AG08396 (cell line): ENCODE data around the gene MLLT11.
A peak's percentile ranks its signal among the peaks of the same experiment; 100 is the strongest.

Experiments used
- DNase-seq: peaks from one replicate; pipeline ENCODE4 v3.0.0; 2012; ENCODE audit warnings: low spot score, mixed read lengths

MLLT11 gene, protein sequence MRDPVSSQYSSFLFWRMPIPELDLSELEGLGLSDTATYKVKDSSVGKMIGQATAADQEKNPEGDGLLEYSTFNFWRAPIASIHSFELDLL

DNA sequence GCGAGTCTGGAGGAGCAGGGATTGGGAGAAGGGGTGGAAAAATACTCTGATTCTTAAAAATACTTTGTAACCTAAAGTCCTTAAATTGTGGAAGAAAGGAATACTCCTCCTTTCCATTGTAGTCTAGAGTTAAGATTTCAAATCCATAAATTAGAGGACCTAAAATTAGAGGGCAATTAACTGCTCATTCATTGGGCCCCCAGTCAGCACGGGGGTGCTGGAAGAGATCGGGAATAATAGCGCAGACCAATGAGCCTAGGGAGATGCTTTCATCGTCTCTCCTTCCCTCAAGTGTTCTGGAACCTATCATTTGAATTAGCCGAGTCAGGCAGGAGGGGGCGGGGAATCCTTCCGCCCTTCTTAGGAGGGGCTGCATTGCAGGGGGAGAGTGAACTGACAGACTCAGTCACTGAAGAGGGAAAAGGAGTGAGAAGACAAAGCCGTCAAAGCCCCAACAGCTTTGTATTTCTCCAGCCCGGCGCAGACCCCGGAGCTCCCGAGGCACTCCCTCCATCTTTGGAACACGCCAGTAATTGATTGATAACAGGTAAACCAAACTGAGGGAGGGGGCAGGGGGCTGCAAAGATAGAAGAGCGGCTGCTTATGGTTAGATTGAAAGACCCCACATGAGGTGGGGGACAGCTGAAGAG is at the start of gene MLLT11:
TSS of gene MLLT11 (plus strand) at position 391 of the 650 bp plus-strand sequence. CDS start 6,828 bp downstream, outside the sequence.
- DNase-seq = peak; percentile 59

GRCh38 chr1:151011154-151011850 is 48.9 kb upstream of the MLLT11 start:
- DNase-seq = no peak

- DNase-seq = no peak
These were observed 47.3 kb upstream of the MLLT11 start for GRCh38 chr1:151012684-151013471.

GRCh38 chr1:151013518-151013917 is 46.7 kb upstream of the MLLT11 start:
- no peak for DNase-seq

- DNase-seq = peak; percentile 79
These were observed 35.6 kb upstream of the MLLT11 start for GRCh38 chr1:151024540-151025146.

DNA sequence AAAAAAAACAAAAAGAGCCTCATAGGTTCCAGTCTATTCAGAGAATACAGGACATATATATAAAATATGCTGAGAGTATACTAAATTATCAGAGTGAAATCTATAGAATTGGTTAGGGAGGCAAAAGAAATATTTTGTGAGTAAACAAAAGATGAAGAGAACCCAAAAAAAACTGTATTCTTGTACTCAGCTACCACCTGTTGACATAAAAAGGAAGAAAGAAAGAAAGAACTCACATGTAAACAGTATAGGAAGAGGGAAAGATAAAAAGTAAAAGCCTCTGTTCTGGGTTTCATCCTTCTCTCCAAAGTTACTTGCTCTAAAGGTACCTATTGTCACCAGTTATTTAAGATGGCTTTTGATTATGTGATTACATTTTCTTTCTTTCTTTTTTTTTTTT is 33.7 kb upstream of the MLLT11 start:
- no peak for DNase-seq

DNA sequence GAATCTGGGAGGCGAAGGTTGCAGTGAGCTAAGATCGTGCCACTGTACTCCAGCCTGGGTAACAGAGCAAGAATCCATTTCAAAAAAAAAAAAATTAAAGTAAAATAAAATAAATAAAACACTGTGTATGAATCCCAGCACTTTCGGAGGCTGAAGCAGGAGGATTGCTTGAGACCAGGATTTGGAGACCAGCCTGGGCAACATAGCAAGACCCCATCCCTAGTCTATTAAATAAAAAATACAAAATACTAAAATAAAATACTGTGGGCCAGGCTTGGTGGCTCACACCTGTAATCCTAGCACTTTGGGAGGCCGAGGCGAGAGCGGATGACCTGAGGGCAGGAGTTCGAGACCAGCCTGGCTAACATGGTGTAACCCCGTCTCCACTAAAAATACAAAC is 28.0 kb upstream of the MLLT11 start:
- no peak for DNase-seq

- no peak for DNase-seq
These were observed 25.0 kb upstream of the MLLT11 start for GRCh38 chr1:151035167-151035566.

DNA sequence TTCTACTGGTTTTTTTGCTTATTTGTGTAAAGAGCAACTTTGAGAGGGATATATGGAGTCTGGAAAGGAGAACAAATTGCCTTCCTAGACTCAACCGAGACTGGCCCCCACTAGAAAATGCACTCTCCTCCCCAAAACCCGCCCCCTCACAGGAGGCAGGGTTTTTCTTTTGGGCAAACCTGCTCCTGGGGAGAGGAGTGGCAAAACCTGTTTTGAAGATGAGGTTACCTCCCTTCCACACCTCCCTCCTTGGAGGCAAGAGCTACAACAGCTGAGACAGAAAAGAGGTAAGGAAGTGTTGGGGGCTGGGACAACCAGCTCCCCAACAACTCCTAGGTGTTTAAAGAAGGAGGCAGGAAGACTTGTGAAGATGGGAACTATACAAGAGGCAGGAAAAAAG is 23.8 kb upstream of the MLLT11 start, which contains the start of gene BNIPL:
TSS of gene BNIPL (plus strand) at position 231 of the 400 bp plus-strand sequence. CDS start at position 371, 140 bp downstream.
- no peak for DNase-seq

DNA sequence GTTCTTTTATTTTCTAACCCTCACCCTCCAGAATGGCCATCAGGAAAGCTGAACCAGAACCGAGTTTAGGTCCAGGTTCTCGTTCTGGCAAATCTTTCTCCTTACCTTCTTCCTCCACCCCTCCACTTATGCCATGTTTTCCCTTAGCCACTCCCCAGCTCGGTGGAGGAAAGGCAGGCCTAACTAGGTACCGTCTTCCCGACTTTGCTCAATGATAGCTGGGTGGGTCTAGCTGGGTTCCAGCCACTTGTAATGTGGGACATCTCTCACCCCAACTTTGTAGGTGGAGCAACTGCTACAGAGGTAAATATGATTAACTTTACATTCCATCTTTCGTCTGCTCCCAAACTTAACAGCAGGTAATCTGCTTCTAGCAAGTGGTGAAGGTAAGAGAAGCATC is 23.2 kb upstream of the MLLT11 start:
- no peak for DNase-seq

DNA sequence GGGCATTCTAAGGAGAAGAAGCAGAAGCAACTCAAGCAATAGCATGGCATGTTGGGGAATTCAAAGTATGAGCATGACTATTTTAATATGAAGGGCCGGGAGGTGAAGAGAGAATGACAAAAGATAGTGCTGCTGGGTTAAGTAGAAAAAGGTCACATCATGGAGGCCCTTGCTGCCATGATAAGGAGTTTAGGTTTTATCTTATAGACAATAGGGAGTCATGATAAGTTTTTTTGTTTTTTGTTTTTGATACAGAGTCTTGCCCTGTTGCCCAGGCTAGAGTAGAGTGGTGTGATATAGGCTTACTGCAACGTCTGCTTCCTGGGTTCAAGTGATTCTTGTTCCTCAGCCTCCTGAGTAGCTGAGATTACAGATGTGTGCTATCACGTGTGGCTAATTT is 20.7 kb upstream of the MLLT11 start:
- DNase-seq = no peak

DNA sequence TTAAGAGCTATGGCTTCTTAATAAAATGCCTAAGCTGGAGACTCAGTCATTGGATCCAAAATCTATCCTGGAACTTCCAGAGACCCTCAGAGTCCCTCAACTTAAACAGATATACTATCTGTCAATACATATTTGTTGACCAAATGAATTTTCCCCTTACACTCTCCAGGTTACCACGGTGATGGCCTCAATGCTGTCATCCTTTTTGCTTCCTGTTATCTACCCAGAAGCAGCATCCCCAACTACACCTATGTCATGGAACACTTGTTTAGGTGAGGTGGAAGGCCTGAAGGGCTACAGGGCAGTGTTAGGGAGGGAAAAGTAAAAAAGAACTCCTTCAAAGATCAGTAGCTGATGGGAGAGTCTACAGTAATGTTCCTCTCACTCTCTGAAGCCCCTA is 17.0 kb upstream of the MLLT11 start:
- no peak for DNase-seq

GRCh38 chr1:151047591-151047924 is 12.6 kb upstream of the MLLT11 start, which contains the start of gene C1orf56:
TSS of gene C1orf56 (plus strand) at chr1:151047751. CDS start at chr1:151047848, 97 bp downstream.
- DNase-seq = peak; percentile 92

GRCh38 chr1:151047925-151048644 is 12.1 kb upstream of the MLLT11 start:
- peak; percentile 82 for DNase-seq

DNA sequence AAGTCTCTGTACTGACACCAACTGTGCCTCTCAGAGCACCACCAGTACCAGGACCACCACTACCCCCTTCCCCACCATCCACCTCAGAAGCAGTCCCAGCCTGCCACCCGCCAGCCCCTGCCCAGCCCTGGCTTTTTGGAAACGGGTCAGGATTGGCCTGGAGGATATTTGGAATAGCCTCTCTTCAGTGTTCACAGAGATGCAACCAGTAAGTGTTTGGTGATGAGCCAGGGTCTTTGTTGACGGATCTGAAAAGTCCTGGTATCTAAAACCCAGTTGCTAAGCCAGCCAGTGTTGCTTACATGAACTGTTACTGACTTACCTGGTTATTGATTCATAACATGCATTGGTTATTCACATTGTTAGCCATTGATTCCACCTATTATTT is 11.6 kb upstream of the MLLT11 start:
- DNase-seq = no peak

- no peak for DNase-seq
These were observed 10.7 kb upstream of the MLLT11 start for GRCh38 chr1:151049458-151049857.

DNA sequence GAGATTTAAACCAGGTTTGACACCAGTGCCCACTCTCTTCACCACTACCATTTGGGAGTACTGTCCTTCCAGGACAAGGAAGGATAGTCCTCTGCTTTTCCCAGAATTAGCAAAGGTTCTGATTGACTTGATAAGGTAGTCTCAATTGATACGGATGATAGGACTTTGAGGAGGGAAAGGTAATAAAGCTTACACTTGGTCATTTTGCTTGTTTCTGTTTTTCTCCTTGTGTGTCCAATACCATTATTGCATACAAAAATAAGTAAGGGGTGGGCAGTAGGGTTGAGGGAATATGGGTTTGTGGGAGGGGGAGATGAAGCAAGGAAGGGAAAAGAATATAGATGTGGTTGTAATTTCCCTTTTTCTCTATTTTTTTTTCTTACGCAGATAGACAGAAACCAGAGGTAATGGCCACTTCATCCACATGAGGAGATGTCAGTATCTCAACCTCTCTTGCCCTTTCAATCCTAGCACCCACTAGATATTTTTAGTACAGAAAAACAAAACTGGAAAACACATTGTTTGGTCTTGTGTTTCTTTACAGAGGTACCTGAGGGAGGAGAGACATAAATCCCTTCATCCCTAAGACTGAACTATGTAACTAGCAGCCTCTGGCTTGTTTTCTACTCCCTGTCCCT is 10.0 kb upstream of the MLLT11 start:
- no peak for DNase-seq

DNA sequence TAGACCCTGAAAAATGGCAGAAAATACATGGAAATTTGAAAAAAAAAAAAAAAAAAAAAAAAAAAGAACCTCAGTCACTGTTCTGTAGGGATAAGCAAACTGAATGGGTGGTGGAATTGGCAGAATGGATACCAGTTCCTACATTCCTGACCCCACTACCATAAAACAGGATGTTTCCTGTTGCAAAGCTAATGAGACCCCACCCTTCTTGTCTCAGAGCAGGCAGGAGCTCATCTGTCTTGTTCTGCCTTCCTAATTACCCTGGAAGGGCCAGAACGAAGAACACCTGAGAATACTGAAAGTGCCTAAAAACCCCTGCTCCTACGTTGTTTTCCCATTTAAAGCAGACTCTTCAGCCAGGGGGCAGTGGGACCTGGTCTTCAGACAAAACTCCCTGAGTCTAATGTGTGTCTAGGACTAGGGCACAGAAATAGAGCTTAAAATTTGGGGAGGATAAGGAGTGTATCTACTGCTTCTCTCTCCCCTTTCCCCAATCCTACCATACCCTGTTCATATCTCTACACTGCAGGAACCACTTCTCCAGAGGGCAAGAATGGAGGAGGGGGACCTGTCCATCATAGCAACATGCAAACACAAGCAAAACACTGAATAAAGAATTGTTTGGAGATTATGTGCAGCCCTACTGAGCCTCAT is 8.7 kb upstream of the MLLT11 start:
- DNase-seq = no peak

- no peak for DNase-seq
These were observed 5.1 kb upstream of the MLLT11 start for GRCh38 chr1:151054971-151055547.

DNA sequence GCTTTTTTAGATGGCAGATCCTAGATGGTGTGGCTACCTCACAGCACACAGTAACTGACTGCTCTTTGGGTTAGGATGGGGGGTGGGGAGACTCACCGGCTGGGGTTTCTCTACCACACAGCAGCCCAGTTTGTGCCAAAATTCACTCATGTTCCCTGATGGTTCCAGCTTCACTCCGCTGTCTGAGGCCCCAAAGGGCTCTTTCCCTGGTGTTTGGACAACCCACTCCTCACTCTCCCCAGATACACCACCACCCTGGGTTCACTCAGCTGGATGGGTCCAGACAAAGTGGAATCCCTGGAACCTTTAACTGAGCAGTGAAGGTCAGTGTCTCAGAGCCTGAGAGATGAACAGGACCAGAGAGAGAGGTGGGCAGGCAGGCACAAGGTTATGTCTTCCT is 4.6 kb upstream of the MLLT11 start:
- no peak for DNase-seq
